ENCODE results near the gene MXRA8.

The MXRA8 gene, protein sequence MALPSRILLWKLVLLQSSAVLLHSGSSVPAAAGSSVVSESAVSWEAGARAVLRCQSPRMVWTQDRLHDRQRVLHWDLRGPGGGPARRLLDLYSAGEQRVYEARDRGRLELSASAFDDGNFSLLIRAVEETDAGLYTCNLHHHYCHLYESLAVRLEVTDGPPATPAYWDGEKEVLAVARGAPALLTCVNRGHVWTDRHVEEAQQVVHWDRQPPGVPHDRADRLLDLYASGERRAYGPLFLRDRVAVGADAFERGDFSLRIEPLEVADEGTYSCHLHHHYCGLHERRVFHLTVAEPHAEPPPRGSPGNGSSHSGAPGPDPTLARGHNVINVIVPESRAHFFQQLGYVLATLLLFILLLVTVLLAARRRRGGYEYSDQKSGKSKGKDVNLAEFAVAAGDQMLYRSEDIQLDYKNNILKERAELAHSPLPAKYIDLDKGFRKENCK

GRCh38 chr1:1358433-1359271 lies at the start of gene MXRA8:
TSS of gene MXRA8 (minus strand) at chr1:1358555. CDS start at chr1:1358504, 51 bp downstream.
- Histone ChIP-seq H3K4me3 (replicated peaks; ENCODE audit: low read depth, low read length) (no peak within 1 kb of the TSS), H3K27me3 (replicated peaks; ENCODE audit: control insufficient read depth, insufficient read depth, low read length) (no peaks in the 10 kb centered on the region; the same call in 1 of the 2 replicates), H3K36me3 (ENCODE audit: control insufficient read depth, insufficient read depth, low read length) (no peaks in the 10 kb centered on the region)
- peak; percentile 7 for DNase-seq (ENCODE audit: extremely low read depth, insufficient read length)
- no peak for TF ChIP-seq CTCF (IDR thresholded peaks at IDR 0.05; ENCODE audit: insufficient read depth, low read length, poor library complexity, severe bottlenecking)

DNA sequence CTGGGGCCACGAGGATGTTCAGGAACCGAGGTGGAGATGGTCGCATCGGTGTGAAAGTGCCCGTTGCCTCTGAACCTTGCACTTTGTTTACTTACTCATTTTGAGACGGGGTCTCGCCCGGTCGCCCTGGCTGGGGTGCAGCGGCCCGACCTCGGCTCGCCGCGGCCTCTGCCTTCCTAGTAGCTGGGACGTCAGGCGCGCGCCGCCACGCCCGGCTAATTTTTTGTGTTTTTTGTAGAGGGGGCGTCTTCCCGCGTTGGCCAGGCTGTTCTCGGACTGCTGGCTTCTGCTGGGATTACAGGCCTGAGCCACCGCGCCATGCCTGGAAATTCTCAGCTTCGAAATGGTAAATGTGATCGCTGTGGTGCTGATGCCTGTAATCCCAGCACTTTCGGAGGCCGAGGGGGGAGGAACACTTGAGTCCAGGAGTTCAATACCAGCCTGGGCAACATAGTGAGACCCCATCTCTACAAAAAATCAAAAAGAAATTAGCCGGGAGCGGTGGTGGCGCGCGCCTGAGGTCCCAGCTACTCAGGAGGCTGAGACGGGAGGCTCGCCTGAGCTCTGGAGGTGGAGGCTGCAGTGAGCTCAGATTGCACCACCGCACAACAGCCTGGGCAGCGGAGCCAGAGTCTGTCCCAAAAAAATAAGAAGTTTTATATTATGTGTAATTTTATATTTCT lies 49.4 kb upstream of the MXRA8 start:
- Histone ChIP-seq H3K4me3 (replicated peaks; ENCODE audit: low read depth, low read length) (peak overlapping the region; percentile 97), H3K27me3 (replicated peaks; ENCODE audit: control insufficient read depth, insufficient read depth, low read length) (no peaks in the 10 kb centered on the region), H3K36me3 (ENCODE audit: control insufficient read depth, insufficient read depth, low read length) (peaks cover 8% of the 10 kb centered on the region)
- TF ChIP-seq CTCF (IDR thresholded peaks at IDR 0.05; ENCODE audit: insufficient read depth, low read length, poor library complexity, severe bottlenecking): no peak
- peak; percentile 64 for DNase-seq (ENCODE audit: extremely low read depth, insufficient read length)

- TF ChIP-seq CTCF (IDR thresholded peaks at IDR 0.05; ENCODE audit: insufficient read depth, low read length, poor library complexity, severe bottlenecking): no peak
- Histone ChIP-seq H3K36me3 (ENCODE audit: control insufficient read depth, insufficient read depth, low read length) (peaks cover 13% of the 10 kb centered on the region), H3K4me3 (replicated peaks; ENCODE audit: low read depth, low read length) (peak within 1 kb of the TSS; percentile 97), H3K27me3 (replicated peaks; ENCODE audit: control insufficient read depth, insufficient read depth, low read length) (no peaks in the 10 kb centered on the region)
- DNase-seq (ENCODE audit: extremely low read depth, insufficient read length): peak; percentile 94
These were observed 48.7 kb upstream of the MXRA8 start, which contains the start of gene MRPL20 for GRCh38 chr1:1406821-1407635. TSS of gene MRPL20 (minus strand) at chr1:1407293. CDS start at chr1:1407217, 76 bp downstream.

- peaks cover 16% of the 10 kb centered on the region for H3K36me3 ChIP-seq (ENCODE audit: control insufficient read depth, insufficient read depth, low read length)
- H3K27me3 ChIP-seq (replicated peaks; ENCODE audit: control insufficient read depth, insufficient read depth, low read length): no peaks in the 10 kb centered on the region
- TF ChIP-seq CTCF (IDR thresholded peaks at IDR 0.05; ENCODE audit: insufficient read depth, low read length, poor library complexity, severe bottlenecking): peak; percentile 6
- DNase-seq (ENCODE audit: extremely low read depth, insufficient read length): no peak
- H3K4me3 ChIP-seq (replicated peaks; ENCODE audit: low read depth, low read length): peak overlapping the region; percentile 97
These were observed 47.9 kb upstream of the MXRA8 start for GRCh38 chr1:1406101-1406820.
